Stimulated activated CD8-positive, alpha-beta memory T cell treated with anti-CD3 and anti-CD28 coated beads, Interleukin-4, amount 100 ng/mL, for 1 hour (primary cell): ENCODE results near the gene DSE.

Source experiments
- DNase-seq, 2 donors: peaks; one replicate each; pipeline ENCODE4 v3.0.0-alpha.2; 2020; ENCODE audit warnings: low read depth in 2 of 2, low spot score in 1 of 2

The DSE gene

GRCh38 chr6:116359835-116360234, 10.9 kb upstream of the DSE start:
- DNase-seq = no peak

DNA sequence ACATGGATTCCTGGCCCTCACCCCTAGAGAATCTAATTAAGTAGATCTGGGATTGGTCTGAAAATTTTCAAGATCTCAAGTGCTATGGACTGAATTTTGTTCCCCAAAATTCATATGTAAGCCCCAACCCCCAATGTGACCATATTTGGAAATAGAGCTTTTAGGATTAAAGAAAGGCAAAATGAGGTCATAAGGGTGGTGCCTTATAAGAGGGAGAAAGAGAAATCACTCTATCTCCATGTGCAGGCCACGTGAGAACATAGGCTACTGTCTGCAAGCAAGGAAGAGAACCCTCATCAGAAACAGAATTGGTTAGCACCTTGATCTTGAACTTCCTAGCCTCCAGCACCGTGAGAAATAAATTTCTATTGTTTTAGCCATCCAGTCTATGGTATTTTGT, 8.5 kb upstream of the DSE start:
- DNase-seq = no peak

DNA sequence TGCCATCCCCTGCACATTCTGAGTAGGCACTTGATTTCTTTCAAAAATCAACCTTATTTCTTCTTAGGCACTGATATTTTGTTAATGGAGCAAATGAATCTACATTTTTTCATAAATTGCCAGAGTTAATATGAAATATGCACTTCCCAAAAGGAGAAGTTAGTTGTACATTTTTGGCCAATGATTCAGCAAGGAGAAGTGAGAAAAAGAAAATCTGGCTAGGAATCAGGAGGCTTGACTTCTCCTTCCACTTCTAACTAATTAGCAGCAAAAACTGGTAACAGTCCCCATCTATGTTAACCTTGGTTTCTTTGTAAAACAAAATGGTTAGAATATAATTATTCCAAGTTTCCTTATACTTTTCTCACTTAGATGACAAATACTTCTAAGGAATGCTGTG, 7.0 kb upstream of the DSE start:
- no peak for DNase-seq

DNA sequence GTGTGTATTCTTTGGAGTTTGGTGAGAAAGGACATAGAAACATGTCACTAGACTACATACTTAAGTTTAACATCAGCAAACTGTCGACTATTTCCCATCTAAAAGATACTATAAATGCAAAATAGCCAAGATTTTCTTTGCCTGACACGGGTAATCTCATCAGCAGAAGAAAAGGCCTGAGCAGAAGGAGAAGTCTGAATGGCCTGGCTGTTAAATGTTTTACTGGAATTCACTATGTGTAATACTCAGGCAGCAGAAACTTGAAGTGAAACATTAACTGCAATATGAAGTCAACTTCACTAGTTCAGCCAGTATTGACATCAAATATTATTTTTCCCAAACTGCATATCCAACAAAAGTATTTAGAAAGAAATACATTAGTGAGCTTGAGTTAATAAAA, 6.4 kb upstream of the DSE start:
- DNase-seq = no peak

DNA sequence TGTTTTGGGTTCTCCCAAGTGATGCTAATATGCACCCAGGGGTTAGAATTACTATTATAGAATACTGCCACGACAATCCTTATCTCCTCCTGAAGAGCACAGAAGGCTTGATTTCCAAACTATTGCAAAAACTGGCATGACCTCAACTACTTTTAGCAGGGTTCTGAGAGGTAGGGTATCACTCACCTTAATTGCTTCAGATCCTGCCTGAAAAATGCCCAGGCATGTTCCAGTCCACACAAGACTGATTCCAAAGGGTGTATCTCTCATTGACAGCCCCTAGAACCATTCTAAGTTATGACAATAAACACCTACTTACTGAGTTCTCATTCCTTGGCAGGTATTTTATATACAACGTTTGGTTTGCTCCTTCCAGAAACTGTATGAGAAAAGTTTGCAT, 5.0 kb upstream of the DSE start:
- no peak for DNase-seq

- DNase-seq = no peak
Observed at GRCh38 chr6:116366740-116367275, 3.9 kb upstream of the DSE start.

DNA sequence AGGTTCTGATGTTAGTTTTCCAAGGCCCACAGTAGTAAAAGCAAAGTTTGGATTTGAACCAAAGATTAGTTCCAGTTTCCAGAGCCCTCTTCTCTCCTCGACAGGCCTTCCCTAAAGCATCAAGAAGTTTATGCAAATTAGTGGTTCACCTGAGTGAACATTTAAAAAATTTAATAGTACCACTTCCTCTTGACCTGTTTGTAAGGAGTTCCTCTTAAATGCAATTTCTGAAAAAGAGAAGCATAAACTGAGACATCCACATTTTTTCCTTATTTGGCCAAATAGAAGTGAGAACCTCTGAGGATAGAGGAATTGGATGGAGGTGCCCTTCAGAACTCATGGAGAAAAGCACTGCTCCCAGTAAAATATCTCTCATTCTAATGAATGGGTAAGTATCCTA, 1.2 kb upstream of the DSE start:
- no peak for DNase-seq

GRCh38 chr6:116369964-116370759, 585 bp upstream of the DSE start:
- no peak for DNase-seq

GRCh38 chr6:116371120-116371917, 572 bp downstream of the DSE start:
- no peak for DNase-seq

DNA sequence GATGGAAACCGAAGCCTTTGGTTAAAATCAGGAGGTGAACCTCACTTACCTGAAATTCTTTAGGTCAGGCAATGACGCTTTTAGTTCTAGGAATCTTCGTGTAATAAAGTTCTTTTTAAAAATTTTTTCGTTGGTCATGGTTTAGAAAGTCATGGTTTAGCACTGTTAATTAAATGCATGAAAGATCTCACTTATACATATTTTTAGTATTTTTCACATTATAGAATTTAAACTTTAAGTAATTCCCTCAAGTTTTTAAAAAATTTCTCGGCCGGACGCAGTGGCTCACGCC, 1.1 kb downstream of the DSE start:
- no peak for DNase-seq

DNA sequence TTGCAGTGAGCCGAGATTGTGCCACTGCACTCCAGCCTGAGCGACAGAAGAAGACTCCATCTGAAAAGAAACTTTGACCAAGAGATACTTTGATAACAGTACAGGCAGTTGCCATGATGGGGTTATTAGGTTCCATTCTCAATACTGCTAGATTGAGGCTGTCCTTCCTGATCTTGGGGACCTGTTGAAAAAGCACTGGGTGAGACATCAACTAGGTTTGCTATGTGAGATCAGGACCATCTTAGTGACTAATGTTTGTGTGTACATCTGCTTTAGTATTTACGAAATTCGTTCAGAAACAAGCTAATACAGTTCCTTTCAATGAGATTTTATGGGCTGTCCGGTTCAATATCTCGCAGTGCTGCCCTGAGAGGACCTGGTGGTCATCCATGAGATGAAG, 2.6 kb downstream of the DSE start:
- no peak for DNase-seq

GRCh38 chr6:116373940-116374339, 3.2 kb downstream of the DSE start:
- DNase-seq = no peak

- DNase-seq = no peak
Observed at GRCh38 chr6:116374586-116374985, 3.8 kb downstream of the DSE start.

DNA sequence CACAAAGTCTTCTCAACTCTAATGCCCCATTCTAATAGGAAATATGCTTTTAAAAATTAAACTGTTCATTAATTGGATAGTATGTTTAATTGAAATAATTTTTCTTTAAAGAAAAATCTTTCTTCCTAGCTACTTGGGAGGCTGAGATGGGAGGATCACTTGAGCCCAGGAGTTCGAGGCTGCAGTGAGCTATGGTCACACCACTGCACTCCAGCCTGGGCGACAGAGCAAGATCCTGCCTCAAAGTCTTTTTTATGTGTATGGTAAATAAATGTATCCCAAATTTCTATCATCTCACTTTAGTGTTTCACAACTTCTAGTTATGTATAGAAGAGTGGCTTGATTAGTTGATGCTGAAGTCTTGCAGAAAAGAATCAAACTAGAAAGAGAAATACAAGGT, 4.5 kb downstream of the DSE start:
- DNase-seq = no peak

DNA sequence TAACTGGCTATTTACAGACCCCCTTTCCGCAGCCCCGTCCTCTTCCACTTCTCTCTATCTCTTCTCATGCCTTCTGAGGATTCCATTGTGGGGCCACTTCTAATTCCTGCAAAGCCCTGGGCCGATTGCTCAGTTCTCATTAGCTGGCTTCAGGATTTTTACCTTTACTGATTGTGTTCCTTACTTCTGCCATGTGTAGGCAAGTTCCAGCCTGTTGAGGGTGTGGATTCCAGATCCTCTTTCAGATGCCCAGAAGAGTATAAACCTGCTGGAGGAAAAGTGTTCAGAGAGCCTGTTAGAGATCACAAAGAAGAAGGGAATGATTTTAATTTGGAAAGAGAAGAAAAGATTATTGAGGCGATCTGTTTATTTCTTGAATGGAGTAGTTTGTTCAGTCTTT, 5.4 kb downstream of the DSE start:
- no peak for DNase-seq

- no peak for DNase-seq
Observed at GRCh38 chr6:116379764-116380163, 9.0 kb downstream of the DSE start.

DNA sequence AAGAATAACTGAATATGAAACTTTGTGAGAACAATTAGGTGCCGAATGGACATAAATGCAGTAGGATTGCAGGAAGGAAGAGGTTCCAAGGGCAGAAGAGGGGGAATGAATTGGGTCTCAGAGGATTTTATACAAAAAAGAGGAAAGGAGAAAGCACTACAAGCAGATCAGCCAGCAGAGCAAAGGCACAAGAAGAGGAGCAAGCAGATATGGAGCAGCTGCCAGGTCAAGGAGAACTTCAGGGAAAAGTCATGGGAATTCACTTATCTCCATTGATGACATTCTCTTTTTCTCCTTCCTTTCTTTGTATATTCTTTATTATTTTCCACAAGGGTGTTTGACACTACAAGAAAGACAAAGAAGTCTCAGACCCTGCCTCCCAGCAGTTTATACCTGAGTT, 9.6 kb downstream of the DSE start:
- no peak for DNase-seq

DNA sequence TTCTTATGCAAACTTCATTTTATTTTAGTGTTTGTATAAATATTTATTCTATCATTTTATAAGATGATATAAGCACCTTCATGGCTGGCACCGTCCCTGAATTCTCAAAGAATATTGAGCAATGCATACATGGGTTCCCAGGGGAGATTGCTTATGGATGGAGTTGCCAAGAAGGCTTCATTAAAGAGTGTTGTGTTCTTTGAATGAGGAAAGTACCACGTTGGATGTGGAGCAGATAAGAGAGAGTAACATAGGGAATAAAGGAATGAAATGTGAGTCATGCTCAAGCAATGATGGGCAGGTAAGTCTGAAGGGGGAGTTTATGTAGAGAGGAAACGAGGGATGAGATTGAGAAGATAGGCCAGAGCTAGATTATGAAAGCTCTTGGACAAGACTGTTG, 10.3 kb downstream of the DSE start:
- no peak for DNase-seq

DNA sequence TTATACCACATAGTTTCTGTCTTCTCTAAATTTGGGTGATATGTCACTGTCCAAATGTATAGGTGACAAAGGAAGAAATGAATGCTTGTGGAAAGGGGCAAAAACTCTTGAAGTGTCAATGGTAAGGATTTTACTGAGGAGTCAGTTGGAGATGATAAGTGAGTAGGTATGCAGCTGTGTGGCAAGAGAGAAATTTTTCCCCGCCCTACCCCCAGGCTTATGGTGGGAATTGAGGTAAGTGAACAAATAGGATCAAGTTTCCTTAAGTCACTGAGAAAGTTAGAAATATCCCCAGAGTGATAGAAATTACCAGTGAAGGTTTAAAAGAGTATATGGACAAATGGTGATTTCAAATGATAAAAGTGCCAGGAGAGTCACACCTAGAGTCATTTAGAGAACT, 11.8 kb downstream of the DSE start:
- no peak for DNase-seq

- no peak for DNase-seq
Observed at GRCh38 chr6:116384727-116385458, 14.1 kb downstream of the DSE start.

- no peak for DNase-seq
Observed at GRCh38 chr6:116385459-116385802, 14.7 kb downstream of the DSE start.

DNA sequence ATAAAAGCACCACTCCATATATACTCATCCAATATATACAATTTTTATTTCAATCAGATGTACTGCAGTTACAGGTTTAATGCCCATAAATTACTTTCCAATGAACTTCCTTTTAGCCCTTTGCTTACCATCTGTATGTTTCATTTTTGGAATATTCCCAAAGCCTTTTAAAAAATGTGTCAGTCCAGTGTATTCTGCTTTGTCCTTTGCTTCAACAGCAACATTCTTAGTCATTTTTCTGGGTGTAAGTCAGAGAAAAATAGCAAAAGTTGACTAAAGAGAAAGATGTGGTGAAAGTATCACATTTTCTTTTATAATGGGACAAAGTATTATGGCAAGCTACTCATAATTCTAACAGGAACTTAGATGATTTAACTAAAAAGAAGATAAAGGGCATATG, 15.2 kb downstream of the DSE start:
- no peak for DNase-seq
